Prostate gland (tissue), 2 donors: ENCODE data around the gene SALL2. TPM values are rescaled to one million over a fixed set of nuclear protein-coding genes. Genes with fewer than 3 reads are reported as not detected.

Source experiments
- DNase-seq: peaks from one replicate; pipeline ENCODE4 v3.0.0-alpha.2; 2019; ENCODE audit warnings: low spot score
- H3K27ac ChIP-seq, 2 donors: fragments of 200-600 bp; sonication (generic); 2 replicates each; pipeline ENCODE4 v1.5.1; 2017 to 2019
- H3K27me3 ChIP-seq: fragments of 200-600 bp; sonication (generic); replicated peaks from 2 replicates; pipeline ENCODE4 v1.5.1; 2019; ENCODE audit not compliant: insufficient read depth
- H3K36me3 ChIP-seq, 2 donors: fragments of 200-600 bp; sonication (generic); 1 replicate in 1 of 2; 2 replicates in 1 of 2; pipeline versions ENCODE4 v1.5.1 to v1.8.1; 2017 to 2019
- H3K4me1 ChIP-seq: fragments of 200-600 bp; sonication (generic); replicated peaks from 2 replicates; pipeline ENCODE4 v1.5.1; 2019
- H3K4me3 ChIP-seq, 2 donors: fragments of 200-600 bp; sonication (generic); 2 replicates each; pipeline ENCODE4 v1.5.1; 2017 to 2019
- H3K9me3 ChIP-seq: fragments of 200-600 bp; sonication (generic); 2 replicates; pipeline ENCODE4 v1.5.1; 2017
- POLR2A ChIP-seq: fragments of 450-650 bp; IDR thresholded peaks from one replicate; pipeline ENCODE4 v1.6.1; 2016; ENCODE audit warnings: antibody characterized with exemption, mild to moderate bottlenecking
- POLR2AphosphoS5 ChIP-seq: sonication (generic); formaldehyde crosslinking; IDR thresholded peaks from one replicate; pipeline ENCODE4 v1.6.1; 2017; ENCODE audit warnings: antibody characterized with exemption
- WGBS: methylation state at CpG from one replicate; pipeline ENCODE4 v1.1.5; 2018; 5-methylcytosine and 5-hydroxymethylcytosine counted together
- intact Hi-C: fragments of 100-400 bp; cut with DNase I; formaldehyde crosslinking; loops from one replicate; pipeline ENCODE4 v1.14.2; 2022
- total RNA-seq, 2 donors: library from RNA; depleted of rRNA; stranded (reverse); fragments of >200 nt; gene quantifications; one replicate each; pipeline ENCODE4 v1.1.0, GENCODE V29; 2016
- TF ChIP-seq, protein P1 (sequence below), 4 experiments: fragments of 200-600 bp in 2 of 4; fragments of 450-650 bp in 2 of 4; sonication (generic) in 2 of 4; IDR thresholded peaks; 1 replicate in 3 of 4; 2 replicates in 1 of 4; pipeline ENCODE4 v1.5.1; 2016 to 2019; ENCODE audit warnings: antibody characterized with exemption in 4 of 4, mild to moderate bottlenecking in 2 of 4, moderate library complexity in 2 of 4

The SALL2 gene
- total RNA-seq, 2 donors from 2014 or later, result 8.1 to 10.2 TPM

DNA sequence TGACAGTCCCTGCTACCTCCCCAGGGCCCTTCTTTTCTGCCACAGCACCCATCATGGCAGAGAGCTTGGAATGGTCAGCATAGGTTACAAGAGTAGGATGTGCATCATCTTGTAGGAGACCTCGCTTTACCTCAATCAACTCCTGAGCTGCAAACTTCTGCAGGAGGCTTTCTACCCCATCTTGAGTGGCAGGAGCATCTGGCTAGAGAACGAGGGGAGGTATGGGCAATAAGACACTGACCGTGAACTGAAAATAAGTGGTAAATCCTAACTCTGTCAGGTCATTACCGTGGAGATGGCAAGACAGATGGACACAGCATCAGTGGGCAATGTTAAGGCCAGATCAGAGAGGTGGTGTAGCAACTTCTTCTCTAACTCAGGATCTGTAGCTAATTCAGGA, 22.8 kb downstream of the SALL2 start:
- H3K4me1 ChIP-seq, result peaks cover 3% of the 10 kb centered on the region
- H3K36me3 ChIP-seq, result peaks cover 4% of the 10 kb centered on the region in 2 donors
- TF ChIP-seq POLR2AphosphoS5, result no peak
- TF ChIP-seq POLR2A, result no peak
- TF ChIP-seq, protein P1, sequence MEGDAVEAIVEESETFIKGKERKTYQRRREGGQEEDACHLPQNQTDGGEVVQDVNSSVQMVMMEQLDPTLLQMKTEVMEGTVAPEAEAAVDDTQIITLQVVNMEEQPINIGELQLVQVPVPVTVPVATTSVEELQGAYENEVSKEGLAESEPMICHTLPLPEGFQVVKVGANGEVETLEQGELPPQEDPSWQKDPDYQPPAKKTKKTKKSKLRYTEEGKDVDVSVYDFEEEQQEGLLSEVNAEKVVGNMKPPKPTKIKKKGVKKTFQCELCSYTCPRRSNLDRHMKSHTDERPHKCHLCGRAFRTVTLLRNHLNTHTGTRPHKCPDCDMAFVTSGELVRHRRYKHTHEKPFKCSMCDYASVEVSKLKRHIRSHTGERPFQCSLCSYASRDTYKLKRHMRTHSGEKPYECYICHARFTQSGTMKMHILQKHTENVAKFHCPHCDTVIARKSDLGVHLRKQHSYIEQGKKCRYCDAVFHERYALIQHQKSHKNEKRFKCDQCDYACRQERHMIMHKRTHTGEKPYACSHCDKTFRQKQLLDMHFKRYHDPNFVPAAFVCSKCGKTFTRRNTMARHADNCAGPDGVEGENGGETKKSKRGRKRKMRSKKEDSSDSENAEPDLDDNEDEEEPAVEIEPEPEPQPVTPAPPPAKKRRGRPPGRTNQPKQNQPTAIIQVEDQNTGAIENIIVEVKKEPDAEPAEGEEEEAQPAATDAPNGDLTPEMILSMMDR (IDR thresholded peaks at IDR 0.05), result no peak
- no peaks in the 10 kb centered on the region for H3K27me3 ChIP-seq
- no peak overlapping the region for H3K27ac ChIP-seq
- no peak for DNase-seq
- H3K4me3 ChIP-seq, result no peak overlapping the region
- no peaks in the 10 kb centered on the region for H3K9me3 ChIP-seq
- intact Hi-C loops, result no loop called here
- 82% methylated on average over 4 of the region's 4 CpGs for WGBS

DNA sequence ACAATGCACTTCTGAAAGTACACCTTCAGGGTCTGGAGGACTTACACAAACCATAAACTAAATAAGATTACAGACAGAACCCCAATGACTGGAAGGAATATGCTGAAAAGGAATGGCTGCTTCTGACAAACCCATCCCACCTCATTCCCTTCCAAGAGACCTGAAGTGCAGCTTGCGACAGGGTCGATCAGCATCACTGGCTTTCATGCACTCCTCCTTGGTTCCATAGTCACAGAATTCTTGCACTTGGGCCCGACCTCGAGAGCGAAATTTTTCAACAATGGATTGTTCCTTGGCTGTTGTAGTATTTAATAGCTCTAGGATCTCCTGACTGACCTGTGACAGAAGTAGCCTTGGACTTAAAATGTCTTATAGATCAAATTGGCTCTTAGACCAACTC, 24.6 kb downstream of the SALL2 start:
- Histone ChIP-seq H3K4me3 (no peak overlapping the region), H3K27me3 (no peaks in the 10 kb centered on the region), H3K36me3 (peaks cover 4% of the 10 kb centered on the region in 2 donors), H3K9me3 (no peaks in the 10 kb centered on the region), H3K27ac (no peak overlapping the region), H3K4me1 (peaks cover 3% of the 10 kb centered on the region)
- TF ChIP-seq, protein P1 (IDR thresholded peaks at IDR 0.05), result no peak
- no peak for TF ChIP-seq POLR2AphosphoS5
- no peak for TF ChIP-seq POLR2A
- intact Hi-C loops, result no loop called here
- DNase-seq, result no peak
- WGBS, result 95% methylated on average over 5 of the region's 5 CpGs

DNA sequence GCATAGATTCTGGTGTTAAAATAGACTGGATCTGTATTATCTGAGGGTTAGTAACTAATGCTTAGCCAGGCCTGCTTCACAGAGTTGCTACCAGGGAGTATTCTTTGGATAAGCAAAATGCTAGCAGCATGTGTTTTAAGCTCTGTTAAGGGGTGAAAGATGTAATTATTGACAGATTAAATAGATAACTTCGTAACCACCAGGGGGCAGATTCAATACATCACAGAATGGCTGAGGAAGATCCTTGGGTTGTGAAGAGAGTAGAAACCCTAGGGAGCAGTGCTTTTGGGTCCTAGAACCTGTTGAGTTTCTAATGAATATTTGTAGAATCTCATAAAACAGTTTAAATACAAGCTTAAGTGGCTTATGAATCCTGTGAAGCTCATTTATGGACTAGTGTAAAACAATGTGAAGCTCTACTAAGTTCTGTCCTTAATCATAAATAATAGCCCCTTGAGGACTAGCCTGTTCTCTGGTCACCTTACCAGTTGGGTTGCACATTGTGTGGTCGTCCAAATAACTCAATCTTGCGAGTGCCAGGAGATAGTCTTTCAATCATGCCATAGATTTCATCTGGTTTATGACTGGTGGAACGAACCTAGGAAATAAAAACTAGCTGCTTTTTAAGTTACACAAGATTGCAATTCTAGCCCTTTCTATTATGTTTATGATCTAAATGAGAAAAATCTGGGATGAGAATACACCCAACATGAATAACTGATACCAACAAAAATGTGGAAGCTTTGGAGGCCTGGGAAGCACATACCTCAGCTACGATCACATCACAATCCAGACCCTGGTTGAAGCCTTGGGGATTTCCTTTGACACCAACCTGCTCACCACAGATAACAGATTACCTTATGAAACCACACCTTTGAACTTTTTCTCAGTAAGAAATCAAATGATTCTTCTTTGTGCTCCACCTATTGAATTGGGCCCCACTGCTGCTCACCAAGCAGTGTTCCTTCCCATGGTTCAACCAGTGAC, 27.3 kb downstream of the SALL2 start:
- DNase-seq, result peak; percentile 24
- H3K4me1 ChIP-seq, result peaks cover 3% of the 10 kb centered on the region
- no peak overlapping the region for H3K4me3 ChIP-seq
- no peak for TF ChIP-seq POLR2AphosphoS5
- TF ChIP-seq POLR2A, result no peak
- TF ChIP-seq, protein P1 (IDR thresholded peaks at IDR 0.05), result peak; percentile 34 to 65 (median 60)
- peaks cover 4 to 13% of the 10 kb centered on the region in 2 donors for H3K36me3 ChIP-seq
- no peaks in the 10 kb centered on the region for H3K27me3 ChIP-seq
- H3K9me3 ChIP-seq, result no peaks in the 10 kb centered on the region
- intact Hi-C loops, result loop anchor here (5.0 kb wide), 1 partner anchor 58 kb away; no protein-coding TSS in a partner anchor
- WGBS, result 35% methylated on average over 5 of the region's 5 CpGs
- H3K27ac ChIP-seq, result no peak overlapping the region

DNA sequence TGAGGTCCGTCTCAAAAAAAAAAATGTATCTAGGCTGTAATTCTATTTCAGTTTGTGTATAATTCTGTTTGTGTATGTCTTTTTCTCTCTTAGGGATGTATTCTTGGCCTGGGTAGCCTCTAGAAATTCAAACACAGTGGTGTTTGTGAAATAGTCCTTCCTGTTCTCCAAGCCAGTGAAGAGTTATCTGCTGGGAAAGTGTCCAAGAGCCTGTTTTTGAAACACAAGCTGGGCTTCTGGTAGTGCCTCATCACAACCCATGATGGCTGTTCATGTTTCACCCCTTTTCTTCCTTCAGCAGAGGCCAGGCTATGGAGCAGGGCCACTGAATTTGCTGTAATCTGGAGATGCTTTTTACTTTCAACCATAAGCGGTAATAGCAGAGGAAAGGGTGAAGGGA, 29.7 kb downstream of the SALL2 start:
- Histone ChIP-seq H3K27me3 (no peaks in the 10 kb centered on the region), H3K4me3 (no peak overlapping the region), H3K4me1 (peaks cover 3% of the 10 kb centered on the region), H3K27ac (no peak overlapping the region), H3K9me3 (no peaks in the 10 kb centered on the region), H3K36me3 (peaks cover 0 to 23% of the 10 kb centered on the region in 2 donors)
- intact Hi-C loops, result loop anchor here (5.0 kb wide), 1 partner anchor 61 kb away; no protein-coding TSS in a partner anchor
- TF ChIP-seq POLR2A, result no peak
- TF ChIP-seq POLR2AphosphoS5, result no peak
- TF ChIP-seq, protein P1 (IDR thresholded peaks at IDR 0.05), result no peak
- WGBS, result 80% methylated on average over 2 of the region's 2 CpGs
- DNase-seq, result no peak
